ENCODE measurements around the gene C1orf35.

The C1orf35 gene

DNA sequence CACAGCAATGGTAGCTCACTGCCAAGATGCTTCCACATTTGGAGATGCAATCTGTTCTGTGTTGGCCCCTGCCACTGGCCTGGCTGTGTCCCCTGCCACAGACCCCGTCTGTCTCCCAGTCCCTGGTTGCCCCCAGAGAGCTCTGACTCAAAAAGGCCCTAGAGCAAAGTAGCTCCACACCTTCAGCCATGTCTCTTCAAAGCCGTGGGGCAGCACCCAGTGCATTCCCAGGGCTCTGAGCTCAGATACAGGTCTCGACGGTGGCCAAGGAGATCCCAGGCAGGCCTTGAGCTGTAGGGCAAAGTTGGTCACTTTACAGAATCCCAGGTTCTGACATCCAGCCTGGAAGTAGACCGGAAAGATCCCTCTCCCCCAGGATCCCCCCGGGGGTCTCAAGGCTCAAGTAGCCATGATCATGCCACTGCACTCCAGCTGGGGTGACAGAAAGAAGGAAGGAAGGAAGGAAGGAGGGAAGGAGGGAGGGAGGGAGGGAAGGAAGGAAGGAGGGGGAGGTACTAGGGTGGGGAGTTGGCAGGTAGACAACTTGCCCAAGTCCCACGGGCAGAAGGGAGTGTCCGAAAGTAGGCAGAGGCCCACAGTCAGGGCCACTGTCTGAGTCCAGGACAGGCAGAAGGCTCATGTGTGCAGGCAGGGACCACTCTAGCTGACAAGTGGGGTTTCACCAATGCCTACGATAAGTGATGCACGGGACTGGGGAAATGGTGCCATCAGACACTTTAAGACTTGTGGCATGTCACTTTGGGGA, 25.4 kb downstream of the C1orf35 start:
- no peaks in the 10 kb centered on the region for H3K9me3 ChIP-seq (ENCODE audit: low read depth, low read length)
- H3K27ac ChIP-seq, result no peak overlapping the region
- no peak overlapping the region for H3K9ac ChIP-seq (ENCODE audit: insufficient read length)
- TF ChIP-seq EZH2 (IDR thresholded peaks at IDR 0.05), result no peak
- no peak for TF ChIP-seq FOXP2 (optimal IDR thresholded peaks at IDR 0.05; ENCODE audit: control extremely low read depth, extremely low read length, insufficient read depth)
- no peak for TF ChIP-seq POLR2AphosphoS5 (IDR thresholded peaks at IDR 0.05; ENCODE audit: borderline replicate concordance, low read depth, low read length)
- no peaks in the 10 kb centered on the region for H3K36me3 ChIP-seq (ENCODE audit: insufficient read depth, low read length)
- no peak for DNase-seq (ENCODE audit: low read depth, low spot score)
- no peak overlapping the region for H3K4me3 ChIP-seq

DNA sequence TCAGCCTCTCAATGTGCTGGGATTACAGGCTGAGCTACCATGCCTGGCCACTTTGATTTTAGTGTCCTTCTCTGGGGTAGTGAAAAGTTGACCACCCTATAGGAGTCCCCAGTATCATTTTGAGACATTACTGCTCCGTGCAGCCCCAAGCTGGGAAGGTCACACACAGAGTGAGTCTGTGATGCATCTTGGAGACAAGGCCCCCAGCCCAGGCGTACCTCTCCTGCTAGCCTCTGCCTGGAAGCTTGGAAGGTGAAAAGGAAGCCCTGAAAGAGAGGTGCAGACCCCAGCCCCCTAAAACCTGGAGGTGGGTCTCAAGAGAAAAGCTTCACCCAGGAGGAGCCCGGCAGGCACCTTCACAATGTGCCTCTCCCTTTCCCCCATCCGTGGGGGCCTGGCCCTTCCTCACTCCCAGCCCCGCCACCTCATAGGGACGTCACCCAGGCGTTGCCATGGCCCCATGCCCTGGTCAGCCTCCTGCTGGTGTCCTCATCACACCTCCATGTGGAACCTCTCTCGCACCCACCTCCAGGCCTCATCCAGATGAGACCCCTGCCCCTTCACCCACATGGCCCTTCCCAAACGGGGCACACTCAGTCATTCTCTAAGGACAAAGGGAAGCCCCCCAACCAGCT, 26.2 kb downstream of the C1orf35 start:
- no peak overlapping the region for H3K4me3 ChIP-seq
- no peak for DNase-seq (ENCODE audit: low read depth, low spot score)
- H3K27ac ChIP-seq, result no peak overlapping the region
- no peak overlapping the region for H3K9ac ChIP-seq (ENCODE audit: insufficient read length)
- no peak for TF ChIP-seq POLR2AphosphoS5 (IDR thresholded peaks at IDR 0.05; ENCODE audit: borderline replicate concordance, low read depth, low read length)
- TF ChIP-seq EZH2 (IDR thresholded peaks at IDR 0.05), result no peak
- TF ChIP-seq FOXP2 (optimal IDR thresholded peaks at IDR 0.05; ENCODE audit: control extremely low read depth, extremely low read length, insufficient read depth), result no peak
- H3K9me3 ChIP-seq (ENCODE audit: low read depth, low read length), result no peaks in the 10 kb centered on the region
- H3K36me3 ChIP-seq (ENCODE audit: insufficient read depth, low read length), result no peaks in the 10 kb centered on the region

DNA sequence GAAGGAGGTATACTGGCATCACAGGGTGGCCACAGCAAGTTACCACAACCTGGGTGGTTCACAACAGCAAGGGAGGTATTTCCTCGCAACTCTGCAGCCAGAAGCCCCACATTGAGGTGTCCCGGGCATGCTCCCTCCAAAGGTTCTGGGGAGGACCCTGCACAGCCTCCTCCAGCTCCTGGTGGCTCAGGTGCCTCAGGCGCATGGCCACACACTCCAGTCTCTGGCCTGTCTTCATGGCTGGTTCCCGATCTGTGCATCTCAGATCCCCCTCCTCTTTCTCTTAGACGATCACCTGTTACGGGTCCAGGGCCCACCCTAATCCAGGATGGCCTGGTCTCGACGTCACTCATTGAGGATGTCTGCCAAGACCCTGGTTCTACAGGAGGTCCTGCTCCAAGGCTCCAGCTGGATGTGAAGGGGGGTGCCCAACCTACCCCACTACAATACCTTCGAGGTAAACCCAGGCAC, 27.3 kb downstream of the C1orf35 start:
- DNase-seq (ENCODE audit: low read depth, low spot score), result no peak
- Histone ChIP-seq H3K27ac (no peak overlapping the region), H3K36me3 (ENCODE audit: insufficient read depth, low read length) (no peaks in the 10 kb centered on the region), H3K9me3 (ENCODE audit: low read depth, low read length) (no peaks in the 10 kb centered on the region), H3K4me3 (no peak overlapping the region), H3K9ac (ENCODE audit: insufficient read length) (no peak overlapping the region)
- TF ChIP-seq EZH2 (IDR thresholded peaks at IDR 0.05) (no peak), POLR2AphosphoS5 (IDR thresholded peaks at IDR 0.05; ENCODE audit: borderline replicate concordance, low read depth, low read length) (no peak), FOXP2 (optimal IDR thresholded peaks at IDR 0.05; ENCODE audit: control extremely low read depth, extremely low read length, insufficient read depth) (no peak)

DNA sequence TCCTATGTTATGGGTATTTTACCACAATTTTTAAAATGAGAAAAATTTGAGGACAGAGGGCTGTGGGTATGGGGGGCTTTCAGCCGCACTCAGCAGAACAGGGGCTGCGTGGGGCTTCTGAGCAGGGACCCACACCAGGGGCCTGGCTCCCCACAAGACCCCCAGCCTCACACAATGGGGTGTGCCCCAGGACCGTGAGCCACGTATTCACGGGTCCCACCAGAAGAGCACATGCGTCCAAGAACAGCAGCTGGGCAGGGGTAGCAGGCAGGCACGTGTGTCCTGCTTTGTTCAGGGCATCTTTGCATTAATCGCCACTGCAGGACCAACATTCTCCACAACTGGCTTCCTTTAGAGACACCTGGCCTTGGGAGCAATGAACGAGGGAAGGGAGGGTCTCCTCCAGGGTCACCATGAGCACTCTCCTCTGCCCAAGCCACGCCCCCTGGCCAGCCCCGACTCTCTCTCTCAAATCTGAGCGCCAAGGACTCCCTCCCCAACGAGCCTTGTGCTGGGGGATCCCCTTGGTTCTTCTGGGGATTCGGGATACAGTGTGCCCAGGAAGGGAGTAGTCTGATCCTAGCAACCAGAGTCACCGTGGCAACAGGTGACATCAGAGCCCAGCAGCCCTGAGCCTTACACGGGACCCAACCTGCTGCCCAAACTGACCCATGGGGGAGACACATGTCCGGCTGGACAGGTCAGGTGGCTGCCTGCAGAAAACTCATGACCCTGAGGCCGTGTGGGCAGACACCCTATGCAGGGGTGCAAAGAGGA, 28.0 kb downstream of the C1orf35 start:
- Histone ChIP-seq H3K9me3 (ENCODE audit: low read depth, low read length) (no peaks in the 10 kb centered on the region), H3K27ac (no peak overlapping the region), H3K4me3 (no peak overlapping the region), H3K36me3 (ENCODE audit: insufficient read depth, low read length) (no peaks in the 10 kb centered on the region), H3K9ac (ENCODE audit: insufficient read length) (no peak overlapping the region)
- no peak for DNase-seq (ENCODE audit: low read depth, low spot score)
- TF ChIP-seq FOXP2 (optimal IDR thresholded peaks at IDR 0.05; ENCODE audit: control extremely low read depth, extremely low read length, insufficient read depth) (no peak), EZH2 (IDR thresholded peaks at IDR 0.05) (no peak), POLR2AphosphoS5 (IDR thresholded peaks at IDR 0.05; ENCODE audit: borderline replicate concordance, low read depth, low read length) (no peak)

DNA sequence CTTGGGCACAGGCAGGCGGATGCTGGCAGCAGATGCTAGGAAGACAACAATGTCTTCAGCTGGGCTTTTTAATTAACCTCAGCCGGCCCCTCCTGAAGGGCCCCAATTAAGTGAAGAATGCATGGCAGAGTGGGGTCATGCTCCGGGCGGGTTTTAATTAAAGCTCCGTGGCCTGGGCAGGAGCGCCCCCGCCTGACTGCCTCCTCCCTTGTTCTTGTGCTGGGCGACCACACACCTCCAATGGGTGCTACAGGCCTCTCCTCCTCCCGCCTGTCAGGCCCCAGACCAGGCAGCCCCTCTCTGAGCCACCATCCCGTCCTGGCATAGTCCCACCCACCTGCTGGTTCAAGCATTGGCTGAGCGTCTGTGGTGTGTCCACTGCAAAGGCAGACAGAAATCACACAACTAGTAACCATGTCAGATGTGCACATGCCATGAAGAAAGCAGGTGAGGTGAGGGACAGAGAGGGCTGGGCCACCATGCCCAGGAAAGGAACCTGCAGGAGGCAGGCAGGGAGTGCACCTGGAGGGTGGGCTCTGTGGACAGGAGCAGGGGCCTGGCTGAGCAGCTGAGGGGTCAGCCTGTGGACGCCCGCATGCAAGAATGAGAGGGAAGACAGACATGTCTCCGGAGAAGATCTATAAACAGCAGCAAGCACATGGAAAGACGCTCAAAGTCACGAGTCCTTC, 29.1 kb downstream of the C1orf35 start:
- no peak overlapping the region for H3K9ac ChIP-seq (ENCODE audit: insufficient read length)
- H3K36me3 ChIP-seq (ENCODE audit: insufficient read depth, low read length), result no peaks in the 10 kb centered on the region
- no peak for TF ChIP-seq FOXP2 (optimal IDR thresholded peaks at IDR 0.05; ENCODE audit: control extremely low read depth, extremely low read length, insufficient read depth)
- TF ChIP-seq EZH2 (IDR thresholded peaks at IDR 0.05), result no peak
- no peak for TF ChIP-seq POLR2AphosphoS5 (IDR thresholded peaks at IDR 0.05; ENCODE audit: borderline replicate concordance, low read depth, low read length)
- no peak for DNase-seq (ENCODE audit: low read depth, low spot score)
- H3K4me3 ChIP-seq, result no peak overlapping the region
- no peaks in the 10 kb centered on the region for H3K9me3 ChIP-seq (ENCODE audit: low read depth, low read length)
- H3K27ac ChIP-seq, result no peak overlapping the region

DNA sequence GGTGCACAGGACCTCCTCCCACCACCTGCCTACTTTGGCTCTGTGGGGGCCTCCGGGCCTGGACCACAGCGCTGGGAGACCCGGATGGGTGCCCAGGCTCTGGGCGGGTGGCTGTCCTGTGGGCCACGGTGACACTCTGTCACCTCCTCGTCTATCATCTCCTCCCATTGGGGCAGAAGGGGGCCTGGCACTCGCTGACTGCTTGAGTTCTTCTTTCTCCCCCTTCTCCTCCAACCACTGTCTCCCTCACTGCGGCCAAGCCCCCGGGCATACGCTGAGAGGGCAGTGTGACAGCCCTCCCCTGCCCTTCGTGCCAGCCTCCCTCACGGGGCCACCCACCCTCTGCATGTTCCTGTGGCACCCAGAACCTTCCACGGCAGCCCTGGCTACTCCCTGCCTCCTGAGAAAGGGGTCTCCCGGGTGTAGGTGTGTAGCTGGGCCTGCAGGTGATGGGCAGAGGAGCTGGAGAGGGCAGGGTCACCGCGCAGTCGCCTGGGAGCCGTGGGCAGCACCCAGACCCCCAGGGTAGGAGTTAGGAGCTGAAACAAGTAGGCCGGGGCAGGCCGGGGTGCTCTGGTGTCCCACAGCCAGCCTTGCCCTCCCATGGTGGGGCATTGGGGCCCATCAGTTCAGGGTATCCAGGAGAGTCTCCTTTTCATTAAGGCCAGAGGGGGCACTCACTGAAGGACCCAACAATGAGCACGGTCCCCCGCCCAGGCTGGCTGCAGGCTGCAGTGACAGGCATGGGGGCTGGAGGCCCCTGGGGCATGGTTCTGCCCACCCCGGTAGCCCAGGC, 29.9 kb downstream of the C1orf35 start:
- Histone ChIP-seq H3K36me3 (ENCODE audit: insufficient read depth, low read length) (no peaks in the 10 kb centered on the region), H3K27ac (no peak overlapping the region), H3K9me3 (ENCODE audit: low read depth, low read length) (no peaks in the 10 kb centered on the region), H3K9ac (ENCODE audit: insufficient read length) (no peak overlapping the region), H3K4me3 (no peak overlapping the region)
- no peak for TF ChIP-seq POLR2AphosphoS5 (IDR thresholded peaks at IDR 0.05; ENCODE audit: borderline replicate concordance, low read depth, low read length)
- no peak for DNase-seq (ENCODE audit: low read depth, low spot score)

DNA sequence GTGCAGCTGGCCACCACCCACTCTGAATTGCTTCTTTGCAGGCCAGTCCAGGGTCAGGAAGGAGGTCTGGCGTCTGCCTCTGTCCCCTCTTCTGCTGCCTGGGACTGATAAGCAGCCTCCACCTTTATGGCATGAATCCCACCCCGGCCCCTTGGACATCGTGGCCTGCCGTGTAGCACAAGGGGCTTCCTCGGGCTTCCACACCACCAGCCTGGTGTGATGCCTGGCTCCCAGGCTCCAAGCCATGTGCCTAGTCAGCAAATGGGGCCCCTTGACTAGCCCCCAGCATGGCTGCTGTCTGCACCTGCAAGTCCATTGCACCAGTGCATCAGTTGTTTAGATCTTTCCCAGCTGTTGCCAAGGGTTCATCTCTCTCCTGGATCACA, 30.5 kb downstream of the C1orf35 start:
- Histone ChIP-seq H3K27ac (no peak overlapping the region), H3K9ac (ENCODE audit: insufficient read length) (no peak overlapping the region), H3K36me3 (ENCODE audit: insufficient read depth, low read length) (no peaks in the 10 kb centered on the region), H3K4me3 (no peak overlapping the region), H3K9me3 (ENCODE audit: low read depth, low read length) (no peaks in the 10 kb centered on the region)
- no peak for TF ChIP-seq EZH2 (IDR thresholded peaks at IDR 0.05)
- no peak for TF ChIP-seq FOXP2 (optimal IDR thresholded peaks at IDR 0.05; ENCODE audit: control extremely low read depth, extremely low read length, insufficient read depth)
- TF ChIP-seq POLR2AphosphoS5 (IDR thresholded peaks at IDR 0.05; ENCODE audit: borderline replicate concordance, low read depth, low read length), result no peak
- DNase-seq (ENCODE audit: low read depth, low spot score), result no peak

Data from SK-N-MC (cell line).